ENCODE measurements around the gene STUM. TPM values are rescaled to one million over a fixed set of nuclear protein-coding genes. Genes with fewer than 3 reads are reported as not detected.

STUM gene
- total and polyA plus RNA-seq, 2 donors (not counting 1 experiment from before 2014, with no cell fraction given): 0.01 TPM; not detected in 1

DNA sequence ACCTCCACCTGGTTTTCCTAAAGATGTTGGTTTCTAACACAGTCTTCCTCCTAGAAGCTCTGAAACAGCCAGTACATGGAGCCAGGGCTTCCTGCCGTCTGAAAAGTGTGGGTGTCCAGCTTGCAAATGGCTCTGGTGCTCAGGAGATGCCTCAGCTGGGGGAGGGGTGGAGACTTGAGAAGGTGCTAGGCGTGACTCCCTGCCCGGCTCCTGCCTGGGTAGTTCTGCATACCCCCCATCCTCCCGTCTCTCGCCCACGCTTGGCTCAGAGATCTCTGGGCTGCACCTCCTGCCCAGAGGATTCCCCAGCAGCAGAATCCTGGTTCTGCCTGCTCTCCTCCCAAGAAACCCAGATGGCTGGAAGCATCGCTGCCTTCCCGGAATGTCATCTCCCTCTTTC lies 16.9 kb downstream of the STUM start:
- no peak for DNase-seq (ENCODE audit: low read depth in 2 of 2)
- H3K9ac ChIP-seq (ENCODE audit: insufficient read depth, low read length): no peak overlapping the region
- H3K4me2 ChIP-seq (ENCODE audit: extremely low read depth, insufficient read depth, low read length): no peak overlapping the region
- H3K4me3 ChIP-seq (replicated peaks in 1 of 4; ENCODE audit: control extremely low read depth in 1 of 4, insufficient read depth in 1 of 4, low read depth in 3 of 4, low read length in 4 of 4): no peak overlapping the region
- peaks cover 4% of the 10 kb centered on the region for H3K27me3 ChIP-seq (ENCODE audit: control insufficient read depth, insufficient read depth, low read length)
- no peaks in the 10 kb centered on the region for H3K36me3 ChIP-seq (ENCODE audit: control insufficient read depth, insufficient read depth, low read length)
- TF ChIP-seq, protein P1, sequence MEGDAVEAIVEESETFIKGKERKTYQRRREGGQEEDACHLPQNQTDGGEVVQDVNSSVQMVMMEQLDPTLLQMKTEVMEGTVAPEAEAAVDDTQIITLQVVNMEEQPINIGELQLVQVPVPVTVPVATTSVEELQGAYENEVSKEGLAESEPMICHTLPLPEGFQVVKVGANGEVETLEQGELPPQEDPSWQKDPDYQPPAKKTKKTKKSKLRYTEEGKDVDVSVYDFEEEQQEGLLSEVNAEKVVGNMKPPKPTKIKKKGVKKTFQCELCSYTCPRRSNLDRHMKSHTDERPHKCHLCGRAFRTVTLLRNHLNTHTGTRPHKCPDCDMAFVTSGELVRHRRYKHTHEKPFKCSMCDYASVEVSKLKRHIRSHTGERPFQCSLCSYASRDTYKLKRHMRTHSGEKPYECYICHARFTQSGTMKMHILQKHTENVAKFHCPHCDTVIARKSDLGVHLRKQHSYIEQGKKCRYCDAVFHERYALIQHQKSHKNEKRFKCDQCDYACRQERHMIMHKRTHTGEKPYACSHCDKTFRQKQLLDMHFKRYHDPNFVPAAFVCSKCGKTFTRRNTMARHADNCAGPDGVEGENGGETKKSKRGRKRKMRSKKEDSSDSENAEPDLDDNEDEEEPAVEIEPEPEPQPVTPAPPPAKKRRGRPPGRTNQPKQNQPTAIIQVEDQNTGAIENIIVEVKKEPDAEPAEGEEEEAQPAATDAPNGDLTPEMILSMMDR (conservative IDR thresholded peaks at IDR 0.05 in 1 of 2, IDR thresholded peaks at IDR 0.05 in 1 of 2; ENCODE audit: low read depth in 1 of 2, low read length in 2 of 2): no peak
- no peak for TF ChIP-seq EZH2 (IDR thresholded peaks at IDR 0.05; ENCODE audit: low read length, missing control alignments)
- H2AFZ ChIP-seq (ENCODE audit: low read length): no peak overlapping the region
- no peaks in the 10 kb centered on the region for H4K20me1 ChIP-seq (ENCODE audit: control insufficient read depth, extremely low read depth, insufficient read depth, low read length)
- no peaks in the 10 kb centered on the region for H3K79me2 ChIP-seq (ENCODE audit: control insufficient read depth, insufficient read depth, low read length)
- no peaks in the 10 kb centered on the region for H3K4me1 ChIP-seq (ENCODE audit: control insufficient read depth, extremely low read depth, insufficient read depth, low read length)
- H3K9me3 ChIP-seq (ENCODE audit: control insufficient read depth, insufficient read depth, low read depth, low read length): no peaks in the 10 kb centered on the region
- H3K27ac ChIP-seq (ENCODE audit: insufficient read depth, low read length): no peak overlapping the region

DNA sequence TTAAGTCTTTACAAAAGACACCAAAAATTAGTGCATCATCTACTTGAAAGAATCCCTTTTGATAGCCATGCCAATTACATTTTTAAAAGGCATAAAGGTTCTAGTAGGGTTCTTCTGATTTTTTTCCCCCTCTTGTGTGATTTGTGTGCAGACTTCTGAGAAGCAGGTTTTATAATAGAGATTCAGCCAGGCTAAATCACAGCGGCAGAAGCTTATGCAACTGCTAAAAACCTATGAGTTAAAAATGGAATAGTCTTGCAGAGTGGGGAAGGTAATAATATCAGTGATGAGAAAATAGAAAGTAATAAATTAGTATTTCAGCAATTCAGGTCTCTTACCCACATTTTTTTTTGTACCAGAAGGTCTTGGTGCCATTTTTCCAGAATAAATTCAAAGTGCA lies 17.7 kb downstream of the STUM start:
- no peaks in the 10 kb centered on the region for H3K36me3 ChIP-seq (ENCODE audit: control insufficient read depth, insufficient read depth, low read length)

DNA sequence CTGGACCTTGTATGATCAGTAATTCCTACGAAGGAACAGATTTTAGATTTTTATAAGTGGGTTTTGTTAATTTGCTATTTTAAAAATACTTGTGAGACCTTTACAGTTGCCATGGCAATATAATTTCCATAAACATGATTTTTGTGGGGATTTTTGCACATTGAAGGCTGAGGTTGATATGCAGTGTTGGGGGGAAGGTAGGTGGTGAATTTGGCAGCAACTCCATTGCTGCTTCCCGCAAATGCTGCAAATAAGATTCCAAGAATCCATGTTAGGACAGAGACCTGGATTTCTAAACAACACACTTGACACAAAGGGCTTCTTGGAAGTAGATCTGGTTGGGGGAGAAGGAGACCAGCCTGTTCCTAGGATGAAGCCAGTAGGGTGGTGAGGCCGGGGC lies 18.2 kb downstream of the STUM start:
- DNase-seq (ENCODE audit: low read depth in 2 of 2): no peak
- Histone ChIP-seq H2AFZ (ENCODE audit: low read length) (no peak overlapping the region), H3K4me3 (replicated peaks in 1 of 4; ENCODE audit: control extremely low read depth in 1 of 4, insufficient read depth in 1 of 4, low read depth in 3 of 4, low read length in 4 of 4) (no peak overlapping the region), H3K4me2 (ENCODE audit: extremely low read depth, insufficient read depth, low read length) (no peak overlapping the region), H3K36me3 (ENCODE audit: control insufficient read depth, insufficient read depth, low read length) (no peaks in the 10 kb centered on the region), H3K27me3 (ENCODE audit: control insufficient read depth, insufficient read depth, low read length) (peaks cover 4% of the 10 kb centered on the region), H3K9me3 (ENCODE audit: control insufficient read depth, insufficient read depth, low read depth, low read length) (no peaks in the 10 kb centered on the region), H3K4me1 (ENCODE audit: control insufficient read depth, extremely low read depth, insufficient read depth, low read length) (no peaks in the 10 kb centered on the region), H3K9ac (ENCODE audit: insufficient read depth, low read length) (no peak overlapping the region), H3K27ac (ENCODE audit: insufficient read depth, low read length) (no peak overlapping the region), H3K79me2 (ENCODE audit: control insufficient read depth, insufficient read depth, low read length) (no peaks in the 10 kb centered on the region), H4K20me1 (ENCODE audit: control insufficient read depth, extremely low read depth, insufficient read depth, low read length) (no peaks in the 10 kb centered on the region)
- TF ChIP-seq EZH2 (IDR thresholded peaks at IDR 0.05; ENCODE audit: low read length, missing control alignments): no peak
- TF ChIP-seq, protein P1 (conservative IDR thresholded peaks at IDR 0.05 in 1 of 2, IDR thresholded peaks at IDR 0.05 in 1 of 2; ENCODE audit: low read depth in 1 of 2, low read length in 2 of 2): no peak

More for the DNA sequence above, 17.7 kb downstream of the STUM start:
- Histone ChIP-seq H3K9ac (ENCODE audit: insufficient read depth, low read length) (no peak overlapping the region), H3K9me3 (ENCODE audit: control insufficient read depth, insufficient read depth, low read depth, low read length) (no peaks in the 10 kb centered on the region), H3K4me3 (replicated peaks in 1 of 4; ENCODE audit: control extremely low read depth in 1 of 4, insufficient read depth in 1 of 4, low read depth in 3 of 4, low read length in 4 of 4) (no peak overlapping the region), H3K4me1 (ENCODE audit: control insufficient read depth, extremely low read depth, insufficient read depth, low read length) (no peaks in the 10 kb centered on the region), H3K27me3 (ENCODE audit: control insufficient read depth, insufficient read depth, low read length) (peaks cover 4% of the 10 kb centered on the region), H3K79me2 (ENCODE audit: control insufficient read depth, insufficient read depth, low read length) (no peaks in the 10 kb centered on the region), H3K27ac (ENCODE audit: insufficient read depth, low read length) (no peak overlapping the region), H3K4me2 (ENCODE audit: extremely low read depth, insufficient read depth, low read length) (no peak overlapping the region), H4K20me1 (ENCODE audit: control insufficient read depth, extremely low read depth, insufficient read depth, low read length) (no peaks in the 10 kb centered on the region), H2AFZ (ENCODE audit: low read length) (no peak overlapping the region)
- TF ChIP-seq, protein P1 (conservative IDR thresholded peaks at IDR 0.05 in 1 of 2, IDR thresholded peaks at IDR 0.05 in 1 of 2; ENCODE audit: low read depth in 1 of 2, low read length in 2 of 2): no peak
- no peak for TF ChIP-seq EZH2 (IDR thresholded peaks at IDR 0.05; ENCODE audit: low read length, missing control alignments)
- no peak for DNase-seq (ENCODE audit: low read depth in 2 of 2)

Data from fibroblast of lung (primary cell).